Prostate gland (tissue), 2 donors: ENCODE results near the gene KIAA1614. TPM values are rescaled to one million over a fixed set of nuclear protein-coding genes. Genes with fewer than 3 reads are reported as not detected.

Experiments used
- DNase-seq: peaks from one replicate; pipeline ENCODE4 v3.0.0-alpha.2; 2019; ENCODE audit warnings: low spot score
- H3K27ac ChIP-seq, 2 donors: fragments of 200-600 bp; sonication (generic); 2 replicates each; pipeline ENCODE4 v1.5.1; 2017 to 2019
- H3K27me3 ChIP-seq: fragments of 200-600 bp; sonication (generic); replicated peaks from 2 replicates; pipeline ENCODE4 v1.5.1; 2019; ENCODE audit not compliant: insufficient read depth
- H3K36me3 ChIP-seq, 2 donors: fragments of 200-600 bp; sonication (generic); 1 replicate in 1 of 2; 2 replicates in 1 of 2; pipeline versions ENCODE4 v1.5.1 to v1.8.1; 2017 to 2019
- H3K4me1 ChIP-seq: fragments of 200-600 bp; sonication (generic); replicated peaks from 2 replicates; pipeline ENCODE4 v1.5.1; 2019
- H3K4me3 ChIP-seq, 2 donors: fragments of 200-600 bp; sonication (generic); 2 replicates each; pipeline ENCODE4 v1.5.1; 2017 to 2019
- H3K9me3 ChIP-seq: fragments of 200-600 bp; sonication (generic); 2 replicates; pipeline ENCODE4 v1.5.1; 2017
- POLR2A ChIP-seq: fragments of 450-650 bp; IDR thresholded peaks from one replicate; pipeline ENCODE4 v1.6.1; 2016; ENCODE audit warnings: antibody characterized with exemption, mild to moderate bottlenecking
- POLR2AphosphoS5 ChIP-seq: sonication (generic); formaldehyde crosslinking; IDR thresholded peaks from one replicate; pipeline ENCODE4 v1.6.1; 2017; ENCODE audit warnings: antibody characterized with exemption
- WGBS: methylation state at CpG from one replicate; pipeline ENCODE4 v1.1.5; 2018; 5-methylcytosine and 5-hydroxymethylcytosine counted together
- intact Hi-C: fragments of 100-400 bp; cut with DNase I; formaldehyde crosslinking; loops from one replicate; pipeline ENCODE4 v1.14.2; 2022
- total RNA-seq, 2 donors: library from RNA; depleted of rRNA; stranded (reverse); fragments of >200 nt; gene quantifications; one replicate each; pipeline ENCODE4 v1.1.0, GENCODE V29; 2016
- TF ChIP-seq, protein P1 (sequence below), 4 experiments: fragments of 200-600 bp in 2 of 4; fragments of 450-650 bp in 2 of 4; sonication (generic) in 2 of 4; IDR thresholded peaks; 1 replicate in 3 of 4; 2 replicates in 1 of 4; pipeline ENCODE4 v1.5.1; 2016 to 2019; ENCODE audit warnings: antibody characterized with exemption in 4 of 4, mild to moderate bottlenecking in 2 of 4, moderate library complexity in 2 of 4

The KIAA1614 gene
- total RNA-seq, 2 donors from 2014 or later: 3.7 to 6.4 TPM

DNA sequence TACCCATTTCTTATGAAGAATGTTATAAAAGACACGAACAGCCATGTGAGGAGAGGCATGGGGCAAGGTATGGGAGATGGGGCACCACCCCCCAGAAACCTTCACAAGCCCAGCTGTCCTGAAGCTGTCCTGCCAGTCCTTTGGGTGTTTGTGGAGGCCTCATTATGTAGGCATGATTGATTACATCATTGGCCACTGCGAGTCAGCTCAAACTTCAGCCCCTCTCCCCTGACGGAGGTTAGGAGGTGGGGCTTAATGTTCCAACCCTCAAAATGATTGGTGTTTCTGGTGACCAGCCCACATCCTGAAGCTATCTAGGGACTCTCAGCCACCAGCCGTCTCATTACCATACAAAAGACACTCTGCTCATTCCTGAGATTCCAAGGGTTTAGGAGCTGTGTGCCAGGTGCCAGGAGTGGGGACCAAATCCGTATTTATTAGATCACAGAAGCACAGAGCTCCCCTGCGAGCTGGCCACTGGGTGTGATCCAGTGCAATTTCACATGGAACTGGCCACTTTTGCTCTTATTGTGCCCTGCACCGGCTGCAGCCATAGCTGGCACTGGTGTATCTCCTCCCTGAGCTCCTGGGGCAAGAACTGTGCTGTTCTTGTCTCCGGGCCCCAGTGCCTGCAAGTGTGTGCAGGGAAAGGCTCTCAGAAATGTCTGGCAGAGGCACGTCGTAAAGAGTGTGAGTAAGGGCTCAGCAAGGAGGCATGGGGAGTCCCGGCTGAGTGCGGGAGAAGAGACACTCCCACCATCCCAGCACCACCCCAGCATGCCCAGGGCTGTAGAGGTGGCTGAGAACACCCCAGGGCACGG, 10.5 kb downstream of the KIAA1614 start:
- no peaks in the 10 kb centered on the region for H3K4me1 ChIP-seq
- TF ChIP-seq, protein P1, sequence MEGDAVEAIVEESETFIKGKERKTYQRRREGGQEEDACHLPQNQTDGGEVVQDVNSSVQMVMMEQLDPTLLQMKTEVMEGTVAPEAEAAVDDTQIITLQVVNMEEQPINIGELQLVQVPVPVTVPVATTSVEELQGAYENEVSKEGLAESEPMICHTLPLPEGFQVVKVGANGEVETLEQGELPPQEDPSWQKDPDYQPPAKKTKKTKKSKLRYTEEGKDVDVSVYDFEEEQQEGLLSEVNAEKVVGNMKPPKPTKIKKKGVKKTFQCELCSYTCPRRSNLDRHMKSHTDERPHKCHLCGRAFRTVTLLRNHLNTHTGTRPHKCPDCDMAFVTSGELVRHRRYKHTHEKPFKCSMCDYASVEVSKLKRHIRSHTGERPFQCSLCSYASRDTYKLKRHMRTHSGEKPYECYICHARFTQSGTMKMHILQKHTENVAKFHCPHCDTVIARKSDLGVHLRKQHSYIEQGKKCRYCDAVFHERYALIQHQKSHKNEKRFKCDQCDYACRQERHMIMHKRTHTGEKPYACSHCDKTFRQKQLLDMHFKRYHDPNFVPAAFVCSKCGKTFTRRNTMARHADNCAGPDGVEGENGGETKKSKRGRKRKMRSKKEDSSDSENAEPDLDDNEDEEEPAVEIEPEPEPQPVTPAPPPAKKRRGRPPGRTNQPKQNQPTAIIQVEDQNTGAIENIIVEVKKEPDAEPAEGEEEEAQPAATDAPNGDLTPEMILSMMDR (IDR thresholded peaks at IDR 0.05): no peak
- TF ChIP-seq POLR2AphosphoS5 (no peak), POLR2A (no peak)
- no peak for DNase-seq
- no peaks in the 10 kb centered on the region for H3K36me3 ChIP-seq
- H3K4me3 ChIP-seq: no peak overlapping the region
- no peaks in the 10 kb centered on the region for H3K9me3 ChIP-seq
- no peak overlapping the region for H3K27ac ChIP-seq
- intact Hi-C loops: no loop called here
- H3K27me3 ChIP-seq: no peaks in the 10 kb centered on the region
- 26% methylated on average over 13 of the region's 13 CpGs for WGBS

GRCh38 chr1:180923887-180924286, 11.2 kb downstream of the KIAA1614 start:
- Histone ChIP-seq H3K27ac (no peak overlapping the region), H3K9me3 (no peaks in the 10 kb centered on the region), H3K4me1 (no peaks in the 10 kb centered on the region), H3K4me3 (no peak overlapping the region), H3K36me3 (no peaks in the 10 kb centered on the region), H3K27me3 (no peaks in the 10 kb centered on the region)
- TF ChIP-seq POLR2AphosphoS5 (no peak), POLR2A (no peak)
- TF ChIP-seq, protein P1 (IDR thresholded peaks at IDR 0.05): no peak
- intact Hi-C loops: no loop called here
- WGBS: 80% methylated on average over 4 of the region's 4 CpGs
- DNase-seq: no peak

DNA sequence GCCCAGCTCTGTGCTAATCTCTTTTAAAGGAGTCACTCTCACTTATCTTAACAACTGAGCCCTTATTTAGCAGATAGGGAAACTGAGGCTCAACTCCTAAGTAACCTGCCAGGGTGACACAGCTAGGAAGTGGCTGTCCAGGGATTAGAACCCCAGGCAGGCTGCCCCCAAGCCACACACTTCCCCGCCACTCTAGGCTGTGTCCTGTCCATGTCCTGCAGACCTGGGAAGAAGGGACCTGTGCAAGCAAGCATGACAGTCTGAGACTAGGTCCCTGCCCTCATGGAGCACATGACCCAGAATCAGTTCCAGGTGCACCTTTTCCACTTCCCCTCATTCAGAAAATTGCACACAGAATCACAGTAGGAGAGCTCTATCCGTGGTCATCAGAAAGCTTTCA, 12.2 kb downstream of the KIAA1614 start:
- Histone ChIP-seq H3K27me3 (no peaks in the 10 kb centered on the region), H3K4me1 (no peaks in the 10 kb centered on the region), H3K36me3 (no peaks in the 10 kb centered on the region), H3K9me3 (no peaks in the 10 kb centered on the region), H3K27ac (no peak overlapping the region), H3K4me3 (no peak overlapping the region)
- no peak for TF ChIP-seq POLR2AphosphoS5
- TF ChIP-seq POLR2A: no peak
- TF ChIP-seq, protein P1 (IDR thresholded peaks at IDR 0.05): no peak
- WGBS: 85% methylated on average over 2 of the region's 2 CpGs
- intact Hi-C loops: no loop called here
- DNase-seq: no peak

GRCh38 chr1:180925471-180926051, 12.9 kb downstream of the KIAA1614 start:
- Histone ChIP-seq H3K9me3 (no peaks in the 10 kb centered on the region), H3K27me3 (no peaks in the 10 kb centered on the region), H3K27ac (no peak overlapping the region), H3K4me3 (no peak overlapping the region), H3K4me1 (no peaks in the 10 kb centered on the region), H3K36me3 (no peaks in the 10 kb centered on the region)
- intact Hi-C loops: no loop called here
- TF ChIP-seq, protein P1 (IDR thresholded peaks at IDR 0.05): no peak
- TF ChIP-seq POLR2AphosphoS5: no peak
- WGBS: 62% methylated on average over 7 of the region's 7 CpGs
- DNase-seq: no peak
